C4-2B (cell line): ENCODE measurements around the gene ST7.

Source experiments
- CTCF ChIP-seq: fragments of 450-650 bp; conservative IDR thresholded peaks from 2 replicates; pipeline ENCODE4 v1.5.1; 2017; ENCODE audit warnings: mild to moderate bottlenecking
- ZFX ChIP-seq: fragments of 450-650 bp; IDR thresholded peaks from 2 replicates; pipeline ENCODE4 v1.6.1; 2017

- TF ChIP-seq CTCF: no peak
- TF ChIP-seq ZFX: no peak
These were observed 20.7 kb upstream of the ST7 start for GRCh38 chr7:116932566-116932965.
